Fibroblast of upper back skin (primary cell): ENCODE results near the gene AFAP1L2.

Source experiments
- DNase-seq: peaks from one replicate; pipeline ENCODE4 v3.0.0-alpha.2; 2013

Gene AFAP1L2

DNA sequence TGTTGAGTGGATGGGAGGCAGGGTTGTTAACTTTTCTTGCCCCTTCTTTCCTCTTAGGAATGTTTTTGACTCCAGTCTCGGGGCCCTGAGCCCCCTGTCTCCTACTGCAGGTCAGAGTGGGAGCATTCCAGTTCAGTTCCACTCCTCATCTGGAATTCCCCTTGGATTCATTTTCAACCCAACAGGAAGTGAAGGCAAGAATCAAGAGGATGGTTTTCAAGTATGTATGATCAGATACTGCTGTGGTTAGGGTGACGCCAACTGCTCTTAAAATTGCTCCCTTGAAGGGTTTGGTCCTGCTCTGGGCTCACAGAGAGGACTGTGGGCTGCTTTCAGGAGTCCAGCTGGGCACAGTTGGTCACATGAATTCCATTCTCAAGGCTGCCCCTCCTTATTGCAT, 143.2 kb downstream of the AFAP1L2 start:
- DNase-seq, result peak; percentile 56

DNA sequence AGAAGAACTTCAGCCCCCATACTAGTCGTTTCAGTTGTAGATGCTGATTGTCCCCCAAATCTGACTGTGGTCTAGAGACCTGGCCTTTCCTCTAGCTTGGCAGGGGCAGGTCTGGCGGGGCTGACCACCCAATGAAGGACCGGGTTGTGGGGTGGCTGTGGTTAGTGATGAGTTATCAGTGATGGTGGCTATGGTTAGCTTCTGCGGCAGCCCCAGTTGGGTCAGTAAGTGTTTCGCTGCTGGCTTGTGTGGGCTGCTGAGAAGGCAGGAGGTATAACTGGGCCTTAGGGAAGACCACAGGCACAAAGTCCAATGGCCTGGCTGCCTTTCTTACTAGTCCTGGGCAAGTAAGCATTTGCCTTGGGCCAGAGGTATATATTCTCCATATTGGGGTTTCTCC, 143.9 kb downstream of the AFAP1L2 start:
- no peak for DNase-seq

DNA sequence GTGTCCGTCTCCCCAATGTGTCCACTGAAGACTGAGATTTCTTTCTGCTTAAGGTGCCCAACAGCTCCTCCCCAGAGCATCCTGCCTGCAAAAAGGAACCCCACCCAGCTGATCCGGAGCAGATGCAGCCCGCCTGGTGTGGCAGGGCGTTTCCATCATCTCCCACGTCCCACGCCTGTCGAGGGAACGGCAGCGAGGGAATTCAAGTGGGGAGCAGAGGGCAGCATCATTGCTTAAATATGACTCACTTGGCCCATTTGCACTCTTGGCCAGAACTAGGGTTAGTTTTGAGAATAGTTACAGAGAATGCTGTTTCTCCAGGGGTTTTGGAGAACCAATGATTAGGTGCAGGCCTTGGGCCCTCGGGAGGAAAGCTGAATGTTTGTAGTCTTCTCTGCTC, 144.5 kb downstream of the AFAP1L2 start:
- DNase-seq, result no peak

DNA sequence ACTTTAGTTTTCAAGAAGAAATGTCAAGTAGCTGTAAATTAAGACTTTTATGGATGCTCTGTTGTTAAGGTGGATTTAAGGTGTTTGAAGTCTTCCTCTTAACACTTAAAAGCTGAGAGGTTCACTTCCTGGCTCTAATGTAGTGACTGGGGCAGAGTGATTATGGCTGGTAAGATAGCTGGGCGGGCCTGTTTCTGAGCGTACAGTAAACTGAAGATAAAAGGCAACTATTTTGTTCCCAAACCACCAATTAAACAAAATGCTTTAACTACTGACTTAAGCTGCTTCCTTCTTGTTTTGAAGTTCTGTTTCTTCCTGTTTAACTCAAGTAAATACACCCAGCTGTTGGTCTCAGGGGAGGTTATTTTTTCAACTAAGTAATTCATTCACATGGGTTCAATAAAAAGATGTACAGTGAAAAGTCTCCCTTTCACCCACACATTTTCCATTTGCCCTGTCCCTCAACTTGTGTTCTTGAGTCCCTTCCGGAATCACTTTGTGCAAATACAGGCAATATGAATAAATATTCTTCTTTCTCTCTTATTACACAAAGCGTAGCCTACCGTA, 145.9 kb downstream of the AFAP1L2 start:
- no peak for DNase-seq

DNA sequence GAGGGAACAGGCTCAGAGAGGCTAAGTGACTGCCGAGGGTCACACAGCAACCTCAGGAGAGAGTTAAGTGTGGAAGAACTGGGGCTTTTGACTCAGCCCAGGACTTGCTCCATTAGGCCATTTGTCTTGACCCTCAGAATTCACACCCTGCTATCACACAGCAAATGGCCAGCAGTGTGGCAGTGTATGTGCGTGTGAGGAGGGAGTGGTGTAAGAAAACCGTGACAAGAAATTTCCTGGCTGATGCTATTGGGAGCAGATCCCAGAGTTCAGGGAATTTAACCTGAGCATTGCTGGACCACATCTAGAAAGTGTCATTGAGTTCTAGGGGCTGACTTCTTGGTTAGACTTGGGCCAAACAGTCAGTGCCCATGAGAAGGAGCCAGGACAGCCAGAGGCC, 146.8 kb downstream of the AFAP1L2 start:
- no peak for DNase-seq

DNA sequence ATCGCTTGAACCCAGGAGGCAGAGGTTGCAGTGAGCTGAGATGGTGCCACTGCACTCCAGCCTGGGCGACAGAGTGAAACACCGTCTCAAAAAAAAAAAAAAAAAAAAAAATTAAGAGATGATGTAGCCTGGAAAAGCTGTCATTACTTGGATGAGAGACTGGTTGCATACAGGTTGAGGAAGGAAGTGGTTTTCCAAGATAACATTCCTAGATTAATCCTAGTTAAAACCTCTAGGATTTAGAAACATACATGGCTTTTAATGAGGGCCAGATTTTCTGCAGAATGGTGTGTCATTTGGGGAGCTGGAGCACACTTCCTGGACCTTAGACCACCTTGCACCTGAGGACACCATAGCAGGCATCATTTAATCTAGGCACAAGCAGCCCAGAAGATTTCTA, 147.5 kb downstream of the AFAP1L2 start:
- DNase-seq, result peak; percentile 56

DNA sequence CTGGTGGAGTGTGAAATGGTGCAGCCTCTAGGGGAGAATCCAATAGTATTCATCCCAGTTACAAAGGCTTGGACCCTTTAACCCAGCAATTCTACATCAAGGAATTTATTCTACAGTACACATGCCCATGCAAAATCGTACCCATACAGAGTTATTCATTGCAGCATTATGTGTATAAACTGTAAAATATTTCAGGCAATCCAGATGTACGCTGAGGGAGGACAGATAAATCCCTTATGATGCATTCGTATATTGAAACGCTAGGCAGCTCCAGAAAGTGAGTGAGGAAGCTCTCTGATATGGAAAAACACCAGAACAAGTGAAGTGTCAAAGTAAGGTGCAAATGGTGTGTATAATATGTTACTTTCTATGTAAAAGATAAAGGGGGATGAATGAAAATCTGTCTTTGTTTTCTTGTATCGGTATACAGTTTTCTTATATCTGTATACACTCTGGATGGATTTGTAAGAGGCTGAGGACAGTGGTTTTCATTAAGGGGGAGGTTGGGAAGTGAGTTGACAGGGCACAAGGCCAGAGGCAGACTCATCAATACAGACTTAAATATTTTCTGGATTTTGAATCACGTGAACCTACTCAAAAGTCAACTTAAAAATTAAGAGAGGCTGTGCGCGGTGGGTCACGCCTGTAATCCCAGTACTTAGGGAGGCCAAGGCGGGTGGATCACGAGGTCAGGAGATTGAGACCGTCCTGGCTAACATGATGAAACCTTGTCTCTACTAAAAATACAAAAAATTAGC, 148.1 kb downstream of the AFAP1L2 start:
- DNase-seq, result no peak

DNA sequence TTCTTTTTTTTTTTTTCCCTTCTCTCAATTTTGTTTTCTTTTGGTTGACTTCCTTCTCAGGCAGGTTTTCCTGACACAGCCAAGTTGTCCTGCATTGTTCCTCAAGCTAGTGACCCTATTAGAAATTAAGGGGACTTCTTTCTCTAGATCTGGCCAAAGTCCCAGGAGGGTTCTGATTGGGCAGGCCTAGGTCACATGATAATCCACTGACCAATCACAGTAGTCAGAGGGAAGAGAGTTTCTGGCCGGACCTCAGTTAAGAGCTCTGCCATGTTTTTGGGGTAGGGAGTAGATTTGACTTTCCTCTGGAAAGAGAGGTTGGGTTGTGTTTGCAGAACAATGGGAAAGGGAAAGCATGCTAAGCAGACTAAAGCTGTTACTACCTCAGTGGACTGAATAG, 149.1 kb downstream of the AFAP1L2 start:
- no peak for DNase-seq

DNA sequence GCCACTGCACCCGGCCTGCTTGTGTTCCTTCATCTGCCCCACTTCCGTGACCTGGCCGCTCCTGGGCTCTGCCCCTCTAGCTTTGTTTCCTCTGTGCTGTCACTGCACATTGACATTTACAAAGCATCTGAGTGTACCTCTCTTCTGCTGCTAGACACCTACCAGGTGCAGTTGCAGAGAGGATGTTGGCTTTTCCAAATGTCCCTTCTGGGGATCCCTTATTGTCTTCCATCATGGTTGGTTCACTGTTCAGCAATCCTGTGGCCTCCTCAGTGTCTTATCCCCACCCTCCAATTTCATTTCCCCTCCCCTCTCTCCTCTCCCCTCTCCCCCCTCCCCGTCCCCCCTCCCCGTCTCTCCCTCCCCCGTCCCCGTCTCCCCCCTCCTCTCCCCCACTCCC, 151.4 kb downstream of the AFAP1L2 start:
- no peak for DNase-seq

DNA sequence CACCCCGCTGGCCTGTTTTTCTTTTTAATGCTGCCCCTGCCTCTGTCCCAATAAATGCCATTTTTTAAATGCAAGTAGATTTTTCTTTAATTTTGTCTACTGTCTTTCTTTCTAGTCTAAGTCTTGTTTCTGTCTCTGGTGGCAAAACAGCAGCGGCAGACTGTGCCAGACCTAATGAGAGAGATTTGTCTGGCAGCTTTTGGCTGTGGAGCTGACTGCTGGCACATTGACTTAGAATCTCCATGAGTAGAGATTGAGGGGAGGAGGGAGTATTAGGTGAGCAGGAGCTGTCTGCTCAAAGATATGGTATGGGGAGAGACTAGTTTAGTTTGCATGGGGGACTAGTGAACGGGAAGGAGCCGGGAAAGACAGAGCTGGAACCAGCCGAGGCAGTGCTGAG, 152.2 kb downstream of the AFAP1L2 start:
- DNase-seq, result no peak

DNA sequence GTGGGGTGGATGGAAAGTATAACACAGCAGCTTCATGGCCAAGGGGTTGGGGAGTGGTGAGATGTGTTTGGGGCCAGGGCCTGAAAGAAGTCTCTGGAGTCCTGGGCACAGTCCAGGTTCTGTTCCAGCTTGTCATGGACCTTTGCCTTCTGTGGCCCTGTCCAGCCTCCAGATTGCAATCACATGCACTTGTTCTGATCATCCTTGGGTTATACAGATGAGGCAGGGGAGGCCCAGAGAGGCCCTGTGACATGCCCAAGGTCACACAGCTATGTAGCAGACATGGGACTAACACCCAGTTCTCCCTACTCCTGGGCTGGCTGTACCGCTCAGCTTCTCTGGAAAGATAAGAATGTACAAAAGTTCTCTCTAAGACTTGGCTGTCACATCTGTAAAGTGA, 153.6 kb downstream of the AFAP1L2 start:
- no peak for DNase-seq

DNA sequence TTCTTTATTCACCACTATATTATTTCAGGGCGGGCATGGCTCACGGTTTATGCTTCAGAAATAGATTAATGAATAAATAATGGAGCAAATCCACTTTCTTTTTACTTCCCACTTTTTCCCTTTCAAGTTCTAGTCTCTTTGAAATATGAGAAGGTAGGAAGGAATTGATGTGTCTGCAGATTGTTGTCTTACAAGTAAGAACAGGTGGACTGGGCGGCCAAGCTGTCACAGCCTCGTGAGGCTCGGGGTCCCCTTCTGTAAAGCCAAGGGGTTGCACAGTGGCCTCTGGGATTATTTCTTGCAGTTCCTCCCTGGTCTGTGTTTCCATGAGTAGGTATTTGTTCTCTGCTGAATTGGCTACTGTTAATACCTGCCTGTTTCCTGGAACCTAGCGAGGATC, 154.1 kb downstream of the AFAP1L2 start:
- DNase-seq, result no peak

DNA sequence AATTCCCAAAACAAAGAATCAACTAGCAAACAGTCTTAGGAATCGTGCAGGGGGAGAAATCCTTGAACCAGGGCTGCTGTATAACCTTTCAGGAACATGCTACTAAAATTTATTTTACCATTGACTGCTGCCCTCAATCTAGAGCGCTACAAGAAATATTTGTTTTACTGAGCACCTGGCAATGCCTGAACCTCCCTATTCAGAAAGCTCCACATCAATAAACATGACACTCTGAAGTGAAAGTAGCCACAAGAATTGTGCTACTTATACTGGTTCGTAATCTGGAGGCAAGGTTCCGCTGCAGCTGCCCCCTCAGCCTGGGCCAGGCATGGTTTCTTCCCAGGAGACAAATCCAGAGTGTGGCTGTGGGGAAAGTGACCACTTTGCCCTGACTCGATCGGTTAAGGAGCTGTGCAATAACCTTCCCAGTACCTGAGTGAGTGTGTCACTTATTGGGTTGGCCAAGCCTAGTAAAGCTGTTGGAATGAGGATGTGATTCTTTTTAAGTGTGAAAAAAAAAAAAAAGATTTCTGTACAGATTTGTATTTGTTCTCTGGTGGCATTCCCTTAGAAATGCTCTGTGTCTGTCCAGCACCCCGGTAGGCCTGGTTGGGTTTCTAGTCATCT, 157.5 kb downstream of the AFAP1L2 start:
- no peak for DNase-seq

DNA sequence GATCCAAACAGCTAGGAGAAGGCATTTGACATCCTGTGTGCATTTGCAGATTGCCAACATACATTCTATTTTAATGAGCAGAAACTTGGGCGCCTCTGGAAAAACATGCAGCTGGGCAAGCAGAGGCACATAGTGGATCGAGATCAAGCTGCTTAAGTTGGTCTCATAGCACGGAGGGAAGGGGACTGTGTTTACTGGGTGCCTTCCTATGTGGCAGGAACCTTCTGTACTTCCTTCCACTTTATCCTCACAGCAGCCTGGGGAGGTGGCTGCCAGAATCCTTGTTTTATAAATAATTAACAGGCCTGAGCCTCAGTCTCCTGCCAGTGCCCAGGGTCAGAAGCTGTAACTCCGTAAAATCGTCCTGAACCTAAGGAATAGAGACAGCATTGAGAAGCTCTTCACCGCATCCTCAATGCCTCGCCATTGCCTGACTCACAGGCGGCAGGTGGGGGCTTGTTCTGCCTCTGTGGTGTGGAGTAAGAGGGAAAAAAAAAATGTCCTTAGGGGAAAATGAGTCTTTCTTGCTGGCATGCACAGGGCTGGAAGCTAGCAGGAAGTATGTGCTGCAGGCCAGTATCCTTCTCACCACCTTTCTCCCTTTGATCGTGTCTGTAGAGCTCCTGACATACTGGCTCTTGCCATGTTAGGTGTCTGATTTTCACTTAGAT, 159.0 kb downstream of the AFAP1L2 start:
- no peak for DNase-seq
